Liver (tissue), 9 donors: ENCODE results near the gene SHOX. TPM values are rescaled to one million over a fixed set of nuclear protein-coding genes. Genes with fewer than 3 reads are reported as not detected.

Source experiments
- DNase-seq: peaks from one replicate; pipeline ENCODE4 v3.0.0-alpha.2; 2017; ENCODE audit warnings: low spot score
- H3K27ac ChIP-seq, 2 donors: one replicate each; pipeline ENCODE4 v1.7.0; 2013; ENCODE audit warnings: inconsistent platforms in 2 of 2, low read length in 2 of 2, control low read depth in 1 of 2, low read depth in 1 of 2, mild to moderate bottlenecking in 1 of 2
- H3K27me3 ChIP-seq, 4 donors: one replicate each; pipeline versions ENCODE4 v1.6.1 to v1.7.0; 2013; ENCODE audit warnings: low read length in 3 of 4, inconsistent platforms in 1 of 4, mild to moderate bottlenecking in 1 of 4, moderate library complexity in 1 of 4; ENCODE audit not compliant: control insufficient read depth in 4 of 4, insufficient read depth in 4 of 4
- H3K36me3 ChIP-seq, 4 donors: one replicate each; pipeline versions ENCODE4 v1.6.1 to v1.7.0; 2013; ENCODE audit warnings: low read length in 3 of 4, mild to moderate bottlenecking in 3 of 4, low read depth in 1 of 4, moderate library complexity in 1 of 4; ENCODE audit not compliant: control insufficient read depth in 4 of 4, insufficient read depth in 3 of 4
- H3K4me1 ChIP-seq, 4 donors: one replicate each; pipeline versions ENCODE4 v1.6.1 to v1.7.0; 2013; ENCODE audit warnings: low read length in 3 of 4, mild to moderate bottlenecking in 3 of 4, moderate library complexity in 1 of 4; ENCODE audit not compliant: control insufficient read depth in 4 of 4, insufficient read depth in 4 of 4
- H3K4me3 ChIP-seq, 3 donors: one replicate each; pipeline versions ENCODE4 v1.6.1 to v1.7.0; 2013; ENCODE audit warnings: low read length in 3 of 3, control low read depth in 1 of 3, low read depth in 1 of 3, mild to moderate bottlenecking in 1 of 3
- H3K9ac ChIP-seq, 2 donors: one replicate each; pipeline ENCODE4 v1.7.0; 2013; ENCODE audit warnings: low read length in 2 of 2, mild to moderate bottlenecking in 2 of 2, moderate library complexity in 2 of 2, control low read depth in 1 of 2, low read depth in 1 of 2
- H3K9me3 ChIP-seq, 4 donors: one replicate each; pipeline versions ENCODE4 v1.6.1 to v1.7.0; 2013; ENCODE audit warnings: low read length in 3 of 4; ENCODE audit not compliant: control insufficient read depth in 4 of 4
- ATF3 ChIP-seq: IDR thresholded peaks from 2 replicates; pipeline ENCODE4 v1.6.1; 2016; ENCODE audit warnings: antibody characterized with exemption
- EGR1 ChIP-seq, 2 donors: IDR thresholded peaks; 2 replicates each; pipeline ENCODE4 v1.6.1; 2016 to 2018; ENCODE audit warnings: antibody characterized with exemption in 2 of 2, low read depth in 2 of 2
- FOXA1 ChIP-seq: IDR thresholded peaks from 2 replicates; pipeline ENCODE4 v1.6.1; 2016; ENCODE audit warnings: antibody characterized with exemption
- FOXA2 ChIP-seq: IDR thresholded peaks from 2 replicates; pipeline ENCODE4 v1.6.1; 2016; ENCODE audit warnings: antibody characterized with exemption
- GABPA ChIP-seq, 2 donors: IDR thresholded peaks in 1 of 2; conservative IDR thresholded peaks in 1 of 2; 2 replicates each; pipeline ENCODE4 v1.6.1; 2016; ENCODE audit warnings: antibody characterized with exemption in 2 of 2, mild to moderate bottlenecking in 1 of 2, moderate library complexity in 1 of 2
- HNF4A ChIP-seq, 2 donors: conservative IDR thresholded peaks; 2 replicates each; pipeline ENCODE4 v1.6.1; 2016; ENCODE audit warnings: antibody characterized with exemption in 2 of 2, mild to moderate bottlenecking in 2 of 2
- HNF4G ChIP-seq: IDR thresholded peaks from 2 replicates; pipeline ENCODE4 v1.6.1; 2016; ENCODE audit warnings: antibody characterized with exemption
- JUND ChIP-seq, 2 donors: IDR thresholded peaks; 2 replicates each; pipeline ENCODE4 v1.6.1; 2016; ENCODE audit warnings: antibody characterized with exemption in 2 of 2
- MAX ChIP-seq: IDR thresholded peaks from 2 replicates; pipeline ENCODE4 v1.6.1; 2016; ENCODE audit warnings: antibody characterized with exemption
- NR2F2 ChIP-seq: IDR thresholded peaks from 2 replicates; pipeline ENCODE4 v1.6.1; 2016; ENCODE audit warnings: antibody characterized with exemption
- RAD21 ChIP-seq, 2 donors: IDR thresholded peaks; 2 replicates each; pipeline ENCODE4 v1.6.1; 2016; ENCODE audit warnings: antibody characterized with exemption in 2 of 2, mild to moderate bottlenecking in 2 of 2
- REST ChIP-seq: IDR thresholded peaks from 2 replicates; pipeline ENCODE4 v1.6.1; 2016; ENCODE audit warnings: antibody characterized with exemption, mild to moderate bottlenecking
- RXRA ChIP-seq, 2 donors: IDR thresholded peaks; 2 replicates each; pipeline ENCODE4 v1.6.1; 2017 to 2018; ENCODE audit warnings: antibody characterized with exemption in 2 of 2, mild to moderate bottlenecking in 1 of 2
- SP1 ChIP-seq: IDR thresholded peaks from 2 replicates; pipeline ENCODE4 v1.6.1; 2018; ENCODE audit warnings: antibody characterized with exemption, mild to moderate bottlenecking
- TAF1 ChIP-seq: conservative IDR thresholded peaks from 2 replicates; pipeline ENCODE4 v1.6.1; 2016; ENCODE audit warnings: antibody characterized with exemption, mild to moderate bottlenecking
- YY1 ChIP-seq: IDR thresholded peaks from 2 replicates; pipeline ENCODE4 v1.6.1; 2016; ENCODE audit warnings: antibody characterized with exemption, mild to moderate bottlenecking
- WGBS: extraction: QIAGEN DNeasy Blood & Tissue Kit; methylation state at CpG from one replicate; pipeline ENCODE4 v1.1.7; 2013; 5-methylcytosine and 5-hydroxymethylcytosine counted together
- polyA plus RNA-seq, 2 donors: library from polyadenylated mRNA; stranded (reverse) in 1 of 2; unstranded in 1 of 2; fragments of 200-250 nt in 1 of 2; fragments of >200 nt in 1 of 2; fragmentation: Nextera tagmentation in 1 of 2; extraction: Ambion mirVana in 1 of 2; gene quantifications; one replicate each; pipeline versions ENCODE4 v1.2.1 to v1.2.3, GENCODE V29; 2013 to 2015
- total RNA-seq, 2 donors: library from RNA; depleted of rRNA; stranded (reverse); fragments of >200 nt; gene quantifications; one replicate each; pipeline ENCODE4 v1.2.3, GENCODE V29; 2014
- TF ChIP-seq, protein P1 (sequence below): IDR thresholded peaks from 2 replicates; pipeline ENCODE4 v1.6.1; 2016; ENCODE audit warnings: antibody characterized with exemption
- TF ChIP-seq, protein P2 (sequence below): fragments of 150-350 bp; IDR thresholded peaks from 2 replicates; pipeline ENCODE4 v1.5.1; 2017; ENCODE audit warnings: improper control_type of control experiment, low read depth, low read length; ENCODE audit not compliant: missing input control
- donor health status: healthy.
- donor health status: healthy.
- donor health status: healthy.
- donor health status: healthy.
- donor health status: healthy.

The SHOX gene
- total and polyA plus RNA-seq, 4 donors, result not detected

- Histone ChIP-seq H3K9ac (no peak overlapping the region), H3K9me3 (no peaks in the 10 kb centered on the region), H3K36me3 (no peaks in the 10 kb centered on the region), H3K27ac (no peak overlapping the region), H3K4me1 (peaks cover 0 to 8% (median under 1%) of the 10 kb centered on the region in 4 donors), H3K27me3 (peaks cover 0 to 36% (median 9%) of the 10 kb centered on the region in 4 donors), H3K4me3 (no peak overlapping the region)
- TF ChIP-seq GABPA (IDR thresholded peaks at IDR 0.05 in 1 of 2, conservative IDR thresholded peaks at IDR 0.05 in 1 of 2), result no peak
- no peak for TF ChIP-seq MAX
- TF ChIP-seq REST, result no peak
- no peak for TF ChIP-seq RXRA (IDR thresholded peaks at IDR 0.05)
- TF ChIP-seq FOXA2, result no peak
- TF ChIP-seq ATF3, result no peak
- TF ChIP-seq YY1, result no peak
- TF ChIP-seq RAD21 (IDR thresholded peaks at IDR 0.05), result no peak
- TF ChIP-seq SP1, result no peak
- TF ChIP-seq EGR1 (IDR thresholded peaks at IDR 0.05; ENCODE audit: low read depth in 2 of 2), result no peak
- no peak for TF ChIP-seq TAF1
- TF ChIP-seq, protein P1, sequence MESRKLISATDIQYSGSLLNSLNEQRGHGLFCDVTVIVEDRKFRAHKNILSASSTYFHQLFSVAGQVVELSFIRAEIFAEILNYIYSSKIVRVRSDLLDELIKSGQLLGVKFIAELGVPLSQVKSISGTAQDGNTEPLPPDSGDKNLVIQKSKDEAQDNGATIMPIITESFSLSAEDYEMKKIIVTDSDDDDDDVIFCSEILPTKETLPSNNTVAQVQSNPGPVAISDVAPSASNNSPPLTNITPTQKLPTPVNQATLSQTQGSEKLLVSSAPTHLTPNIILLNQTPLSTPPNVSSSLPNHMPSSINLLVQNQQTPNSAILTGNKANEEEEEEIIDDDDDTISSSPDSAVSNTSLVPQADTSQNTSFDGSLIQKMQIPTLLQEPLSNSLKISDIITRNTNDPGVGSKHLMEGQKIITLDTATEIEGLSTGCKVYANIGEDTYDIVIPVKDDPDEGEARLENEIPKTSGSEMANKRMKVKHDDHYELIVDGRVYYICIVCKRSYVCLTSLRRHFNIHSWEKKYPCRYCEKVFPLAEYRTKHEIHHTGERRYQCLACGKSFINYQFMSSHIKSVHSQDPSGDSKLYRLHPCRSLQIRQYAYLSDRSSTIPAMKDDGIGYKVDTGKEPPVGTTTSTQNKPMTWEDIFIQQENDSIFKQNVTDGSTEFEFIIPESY, result no peak
- no peak for TF ChIP-seq JUND (IDR thresholded peaks at IDR 0.05)
- no peak for TF ChIP-seq NR2F2
- no peak for TF ChIP-seq HNF4A (conservative IDR thresholded peaks at IDR 0.05)
- TF ChIP-seq HNF4G, result no peak
- no peak for TF ChIP-seq FOXA1
- TF ChIP-seq, protein P2, sequence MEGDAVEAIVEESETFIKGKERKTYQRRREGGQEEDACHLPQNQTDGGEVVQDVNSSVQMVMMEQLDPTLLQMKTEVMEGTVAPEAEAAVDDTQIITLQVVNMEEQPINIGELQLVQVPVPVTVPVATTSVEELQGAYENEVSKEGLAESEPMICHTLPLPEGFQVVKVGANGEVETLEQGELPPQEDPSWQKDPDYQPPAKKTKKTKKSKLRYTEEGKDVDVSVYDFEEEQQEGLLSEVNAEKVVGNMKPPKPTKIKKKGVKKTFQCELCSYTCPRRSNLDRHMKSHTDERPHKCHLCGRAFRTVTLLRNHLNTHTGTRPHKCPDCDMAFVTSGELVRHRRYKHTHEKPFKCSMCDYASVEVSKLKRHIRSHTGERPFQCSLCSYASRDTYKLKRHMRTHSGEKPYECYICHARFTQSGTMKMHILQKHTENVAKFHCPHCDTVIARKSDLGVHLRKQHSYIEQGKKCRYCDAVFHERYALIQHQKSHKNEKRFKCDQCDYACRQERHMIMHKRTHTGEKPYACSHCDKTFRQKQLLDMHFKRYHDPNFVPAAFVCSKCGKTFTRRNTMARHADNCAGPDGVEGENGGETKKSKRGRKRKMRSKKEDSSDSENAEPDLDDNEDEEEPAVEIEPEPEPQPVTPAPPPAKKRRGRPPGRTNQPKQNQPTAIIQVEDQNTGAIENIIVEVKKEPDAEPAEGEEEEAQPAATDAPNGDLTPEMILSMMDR, result no peak
- WGBS, result 8% methylated on average over 37 of the region's 37 CpGs
- no peak for DNase-seq
Observed at GRCh38 chrX:641671-642435, 11.3 kb downstream of the SHOX start.
